ENCODE measurements around the gene CAVIN4.

DNA sequence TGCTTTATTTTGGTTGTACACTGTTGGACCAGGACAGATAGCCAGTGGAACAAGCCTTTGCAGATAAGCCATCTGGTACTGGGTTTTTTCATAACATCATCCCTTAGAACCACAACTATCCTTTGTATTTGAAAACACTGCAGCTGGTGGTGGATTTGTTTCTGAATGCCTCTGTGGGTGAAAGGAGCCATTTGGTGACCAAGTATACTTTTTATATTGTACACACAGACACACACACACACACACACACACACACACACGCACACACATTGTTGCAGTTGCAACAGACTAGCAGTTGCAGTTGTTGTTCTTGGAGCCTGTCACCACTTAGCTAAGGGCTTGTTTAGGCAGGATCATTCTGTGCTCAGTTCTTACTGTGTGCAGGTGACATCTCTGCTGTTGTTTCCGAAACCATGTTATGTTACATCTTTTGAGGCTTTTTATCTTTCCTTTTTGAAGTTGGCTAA, 22.9 kb upstream of the CAVIN4 start:
- TF ChIP-seq SUZ12 (IDR thresholded peaks at IDR 0.05; ENCODE audit: extremely low read depth, insufficient read depth, insufficient read length) (no peak), YY1 (IDR thresholded peaks at IDR 0.05; ENCODE audit: insufficient read depth, insufficient read length) (no peak)

Measured in NT2/D1 (cell line).